Right ventricle myocardium inferior (tissue), 1 donor: ENCODE results near the gene EPHA3. TPM values are rescaled to one million over a fixed set of nuclear protein-coding genes. Genes with fewer than 3 reads are reported as not detected.

ENCODE experiments used
- ATAC-seq: fragments of 200-7000 bp; cut with Tn5 transposase; one replicate; pipeline ENCODE4 v1.9.1; 2020; ENCODE audit warnings: mild to moderate bottlenecking, moderate library complexity
- DNase-seq: peaks from one replicate; pipeline ENCODE4 v3.0.0; 2021; ENCODE audit errors: missing footprints
- intact Hi-C: fragments of 100-400 bp; cut with DNase I; formaldehyde crosslinking; loops from one replicate; pipeline ENCODE4 v1.11.0; 2022
- long read RNA-seq: library from polyadenylated mRNA; unstranded; transcript quantifications from one replicate; pipeline ENCODE4 v2.0.0, GENCODE V29; 2021
- total RNA-seq: library from RNA; stranded (reverse); fragmentation: NEBNext Ultra II Directional; extraction: Animal tissue kit (Norgen Biotek cat#: 25700); gene quantifications from one replicate; pipeline ENCODE4 v1.2.1, GENCODE V29; 2021
- donor health status: DM: no; HTN: yes; CAD: no; lungs with severe emphysema.

Gene EPHA3
- 2.9 TPM for total RNA-seq
- long read RNA-seq = 0 reads

GRCh38 chr3:89107461-89108290 is at the start of gene EPHA3:
TSS of gene EPHA3 (plus strand) at chr3:89107621. CDS start at chr3:89107749, 128 bp downstream.
- ATAC-seq = peak; percentile 95
- intact Hi-C loops = no loop called here
- peak; percentile 81 for DNase-seq

GRCh38 chr3:89058371-89058770 is 49.0 kb upstream of the EPHA3 start:
- DNase-seq (no peak), ATAC-seq (no peak)
- intact Hi-C loops = no loop called here

GRCh38 chr3:89059211-89059925 is 48.1 kb upstream of the EPHA3 start:
- intact Hi-C loops = no loop called here
- no peak for DNase-seq
- ATAC-seq = no peak

- intact Hi-C loops = no loop called here
- DNase-seq (no peak), ATAC-seq (no peak)
Observed at GRCh38 chr3:89061259-89061658, 46.2 kb upstream of the EPHA3 start.

GRCh38 chr3:89067736-89068135 is 39.7 kb upstream of the EPHA3 start:
- DNase-seq (no peak), ATAC-seq (no peak)

GRCh38 chr3:89072642-89073041 is 34.8 kb upstream of the EPHA3 start:
- ATAC-seq (no peak), DNase-seq (no peak)
- intact Hi-C loops = no loop called here

More at GRCh38 chr3:89067736-89068135, 39.7 kb upstream of the EPHA3 start:
- intact Hi-C loops = no loop called here

- ATAC-seq (no peak), DNase-seq (no peak)
- intact Hi-C loops = no loop called here
Observed at GRCh38 chr3:89079944-89080343, 27.5 kb upstream of the EPHA3 start.

GRCh38 chr3:89087851-89088250 is 19.6 kb upstream of the EPHA3 start:
- no peak for DNase-seq
- no peak for ATAC-seq
- intact Hi-C loops = no loop called here

GRCh38 chr3:89098173-89098572 is 9.2 kb upstream of the EPHA3 start:
- ATAC-seq (no peak), DNase-seq (no peak)
- intact Hi-C loops = no loop called here

GRCh38 chr3:89098964-89099585 is 8.3 kb upstream of the EPHA3 start:
- DNase-seq = no peak
- intact Hi-C loops = no loop called here

GRCh38 chr3:89101251-89101650 is 6.2 kb upstream of the EPHA3 start:
- DNase-seq (no peak), ATAC-seq (no peak)
- intact Hi-C loops = no loop called here

More at GRCh38 chr3:89098964-89099585, 8.3 kb upstream of the EPHA3 start:
- ATAC-seq = peak; percentile 48

- ATAC-seq = no peak
- DNase-seq = no peak
- intact Hi-C loops = no loop called here
Observed at GRCh38 chr3:89101921-89102320, 5.5 kb upstream of the EPHA3 start.

- no peak for DNase-seq
- ATAC-seq = no peak
- intact Hi-C loops = no loop called here
Observed at GRCh38 chr3:89104499-89104898, 2.9 kb upstream of the EPHA3 start.

GRCh38 chr3:89105503-89105902 is 1.9 kb upstream of the EPHA3 start:
- no peak for DNase-seq
- ATAC-seq = no peak
- intact Hi-C loops = no loop called here

GRCh38 chr3:89108291-89108550 is 800 bp downstream of the EPHA3 start:
- no peak for DNase-seq
- ATAC-seq = no peak
- intact Hi-C loops = no loop called here

- ATAC-seq = no peak
- intact Hi-C loops = loop anchor here (5.0 kb wide), 1 partner anchor 891 kb away; no protein-coding TSS in a partner anchor
- DNase-seq = no peak
Observed at GRCh38 chr3:89113344-89113743, 5.9 kb downstream of the EPHA3 start.

- intact Hi-C loops = loop anchor here (5.0 kb wide), 1 partner anchor 892 kb away; no protein-coding TSS in a partner anchor
- DNase-seq (peak; percentile 78), ATAC-seq (peak; percentile 96)
Observed at GRCh38 chr3:89113893-89114840, 6.7 kb downstream of the EPHA3 start.

- ATAC-seq = no peak
- no peak for DNase-seq
- intact Hi-C loops = loop anchor here (5.0 kb wide), 1 partner anchor 893 kb away; no protein-coding TSS in a partner anchor
Observed at GRCh38 chr3:89114841-89115223, 7.4 kb downstream of the EPHA3 start.

GRCh38 chr3:89116476-89116875 is 9.1 kb downstream of the EPHA3 start:
- intact Hi-C loops = no loop called here
- no peak for ATAC-seq
- no peak for DNase-seq
